H1 (cell line): Measurements from ENCODE around the gene RPUSD4. TPM values are rescaled to one million over a fixed set of nuclear protein-coding genes. Genes with fewer than 3 reads are reported as not detected.
A peak's percentile ranks its signal among the peaks of the same experiment; 100 is the strongest.

Experiments
- CTCF ChIA-PET: fragments of 300-600 bp; sonication (Branson Sonifier 250); formaldehyde crosslinking; loops from one replicate; lab custom pipeline; 2021; ENCODE audit not compliant: partially characterized antibody; lab: Charles Lee
- POLR2A ChIA-PET: fragments of 300-600 bp; sonication (Branson Sonifier 250); formaldehyde crosslinking; loops from one replicate; lab custom pipeline; 2021; ENCODE audit warnings: inconsistent platforms; ENCODE audit not compliant: partially characterized antibody; lab: Charles Lee
- DNase-seq, 2 experiments: peaks; one replicate each; pipeline versions ENCODE4 v3.0.0 to v3.0.0-alpha.2; 2010 to 2022; ENCODE audit warnings: low spot score in 2 of 2, low read depth in 1 of 2, mixed read lengths in 1 of 2
- FAIRE-seq: peaks from 2 replicates; lab custom pipeline; 2011; peaks lifted over from hg19 to GRCh38; lab: Jason Lieb, UNC
- H2AFZ ChIP-seq: 2 replicates; pipeline ENCODE4 v1.8.1; 2012; ENCODE audit warnings: low read length, inconsistent platforms
- H2AK5ac ChIP-seq: 2 replicates; pipeline ENCODE4 v1.6.1; 2013; ENCODE audit warnings: low read depth, low read length
- H2BK120ac ChIP-seq: replicated peaks from 2 replicates; pipeline ENCODE3; 2013; ENCODE audit warnings: low read depth, low read length, inconsistent platforms
- H2BK12ac ChIP-seq: 2 replicates; pipeline ENCODE4 v1.6.1; 2013; ENCODE audit warnings: low read depth, low read length
- H2BK15ac ChIP-seq: 2 replicates; pipeline ENCODE4 v1.6.1; 2013; ENCODE audit warnings: low read length
- H2BK20ac ChIP-seq: 2 replicates; pipeline ENCODE4 v1.6.1; 2013; ENCODE audit warnings: low read length
- H2BK5ac ChIP-seq: 2 replicates; pipeline ENCODE4 v1.6.1; 2013; ENCODE audit warnings: low read depth, low read length
- H3K14ac ChIP-seq: 2 replicates; pipeline ENCODE4 v1.6.1; 2013; ENCODE audit warnings: inconsistent platforms; ENCODE audit not compliant: insufficient read length
- H3K18ac ChIP-seq: 2 replicates; pipeline ENCODE4 v1.6.1; 2013; ENCODE audit warnings: low read length; ENCODE audit errors: extremely low read depth
- H3K23ac ChIP-seq: 2 replicates; pipeline ENCODE4 v1.6.1; 2013; ENCODE audit warnings: inconsistent platforms; ENCODE audit not compliant: insufficient read length
- H3K23me2 ChIP-seq: 2 replicates; pipeline ENCODE4 v1.6.1; 2013; ENCODE audit warnings: low read depth, low read length
- H3K27ac ChIP-seq: 2 replicates; pipeline ENCODE4 v1.6.1; 2011; ENCODE audit warnings: low read depth, low read length, inconsistent platforms
- H3K27me3 ChIP-seq, 4 experiments: replicated peaks in 1 of 4; 1 replicate in 1 of 4; 2 replicates in 3 of 4; pipeline versions ENCODE4 v1.6.1 to v1.8.1; 2011 to 2013; ENCODE audit warnings: low read length in 3 of 4, mild to moderate bottlenecking in 3 of 4, inconsistent platforms in 2 of 4, mixed read lengths in 2 of 4, moderate library complexity in 1 of 4; ENCODE audit not compliant: control insufficient read depth in 3 of 4, insufficient read depth in 3 of 4; ENCODE audit errors: extremely low read depth in 1 of 4
- H3K36me3 ChIP-seq, 4 experiments: 2 replicates each; pipeline versions ENCODE4 v1.6.1 to v1.8.1; 2011 to 2013; ENCODE audit warnings: mild to moderate bottlenecking in 4 of 4, low read length in 3 of 4, moderate library complexity in 2 of 4, control low read depth in 1 of 4, inconsistent platforms in 1 of 4; ENCODE audit not compliant: insufficient read depth in 4 of 4, control insufficient read depth in 2 of 4
- H3K4ac ChIP-seq: replicated peaks from 2 replicates; pipeline ENCODE3; 2013; ENCODE audit warnings: low read length, low read depth, mixed read lengths, inconsistent platforms; ENCODE audit not compliant: insufficient read length
- H3K4me1 ChIP-seq, 4 experiments: replicated peaks in 1 of 4; 1 replicate in 1 of 4; 2 replicates in 3 of 4; pipeline versions ENCODE4 v1.6.1 to v1.8.1; 2011 to 2013; ENCODE audit warnings: low read length in 3 of 4, inconsistent platforms in 2 of 4, mixed read lengths in 1 of 4; ENCODE audit not compliant: insufficient read depth in 4 of 4, control insufficient read depth in 3 of 4
- H3K4me2 ChIP-seq, 2 experiments: 2 replicates each; pipeline versions ENCODE4 v1.6.1 to v1.8.1; 2011 to 2013; ENCODE audit warnings: low read depth in 2 of 2, low read length in 2 of 2, control low read depth in 1 of 2, inconsistent platforms in 1 of 2, mild to moderate bottlenecking in 1 of 2; ENCODE audit not compliant: insufficient read depth in 1 of 2
- H3K4me3 ChIP-seq, 4 experiments: fragments of 200-600, 300-600 bp in 1 of 4; sonication (generic), shearing (Covaris generic), sonication (Bioruptor Twin) in 1 of 4; 2 replicates each; pipeline versions ENCODE4 v1.5.1 to v1.8.1; 2011 to 2016; ENCODE audit warnings: low read length in 4 of 4, low read depth in 3 of 4, control low read depth in 2 of 4, inconsistent platforms in 2 of 4, mild to moderate bottlenecking in 2 of 4, mixed read lengths in 1 of 4, moderate library complexity in 1 of 4; ENCODE audit not compliant: insufficient read depth in 2 of 4; ENCODE audit errors: extremely low read depth in 1 of 4
- H3K56ac ChIP-seq: replicated peaks from 2 replicates; pipeline ENCODE3; 2013; ENCODE audit warnings: low read depth, mild to moderate bottlenecking, mixed read lengths, low read length, inconsistent platforms; ENCODE audit not compliant: insufficient read length
- H3K79me1 ChIP-seq: 2 replicates; pipeline ENCODE4 v1.6.1; 2013; ENCODE audit warnings: low read depth, low read length, control low read depth
- H3K79me2 ChIP-seq, 2 experiments: 2 replicates each; pipeline versions ENCODE4 v1.6.1 to v1.8.1; 2012 to 2013; ENCODE audit warnings: low read length in 2 of 2, mild to moderate bottlenecking in 2 of 2, inconsistent platforms in 1 of 2; ENCODE audit not compliant: insufficient read depth in 2 of 2, control insufficient read depth in 1 of 2
- H3K9ac ChIP-seq, 4 experiments: replicated peaks in 1 of 4; 1 replicate in 1 of 4; 2 replicates in 3 of 4; pipeline versions ENCODE4 v1.6.1 to v1.8.1; 2011 to 2013; ENCODE audit warnings: low read depth in 3 of 4, low read length in 3 of 4, control low read depth in 2 of 4, mild to moderate bottlenecking in 2 of 4, moderate library complexity in 2 of 4, inconsistent platforms in 1 of 4; ENCODE audit errors: extremely low read depth in 1 of 4
- H3K9me3 ChIP-seq, 2 experiments: 2 replicates each; pipeline versions ENCODE4 v1.6.1 to v1.8.1; 2012 to 2013; ENCODE audit warnings: mild to moderate bottlenecking in 2 of 2, moderate library complexity in 2 of 2, control low read depth in 1 of 2, inconsistent platforms in 1 of 2, low read depth in 1 of 2, low read length in 1 of 2, mixed read lengths in 1 of 2; ENCODE audit not compliant: insufficient read depth in 2 of 2
- H4K20me1 ChIP-seq, 2 experiments: replicated peaks in 1 of 2; 2 replicates each; pipeline versions ENCODE3 to v1.8.1; 2011 to 2013; ENCODE audit warnings: inconsistent platforms in 2 of 2, low read length in 2 of 2, mild to moderate bottlenecking in 1 of 2; ENCODE audit not compliant: insufficient read depth in 2 of 2, control insufficient read depth in 1 of 2
- H4K5ac ChIP-seq: 2 replicates; pipeline ENCODE4 v1.6.1; 2013; ENCODE audit warnings: low read length, low read depth, mixed read lengths, inconsistent platforms; ENCODE audit not compliant: insufficient read length
- H4K8ac ChIP-seq: 2 replicates; pipeline ENCODE4 v1.8.0; 2013; ENCODE audit warnings: mild to moderate bottlenecking, moderate library complexity, low read length, inconsistent platforms; ENCODE audit not compliant: insufficient read depth; ENCODE audit errors: extremely low read depth
- H4K91ac ChIP-seq: replicated peaks from 2 replicates; pipeline ENCODE3; 2013; ENCODE audit warnings: low read length, mixed read lengths, inconsistent platforms; ENCODE audit not compliant: insufficient read length
- GTF2F1 ChIP-seq: IDR thresholded peaks from 2 replicates; pipeline ENCODE4 v1.6.1; 2012; ENCODE audit warnings: low read depth, low read length, improper control_type of control experiment, borderline replicate concordance
- JUN ChIP-seq: IDR thresholded peaks from 2 replicates; pipeline ENCODE4 v1.6.1; 2011; ENCODE audit warnings: low read depth, mild to moderate bottlenecking, improper control_type of control experiment, low read length
- RBBP5 ChIP-seq: IDR thresholded peaks from 2 replicates; pipeline ENCODE4 v1.7.1; 2012; ENCODE audit warnings: low read depth, mild to moderate bottlenecking, inconsistent platforms, low read length, moderate library complexity, borderline replicate concordance
- SP4 ChIP-seq: IDR thresholded peaks from 2 replicates; pipeline ENCODE4 v1.6.1; 2012; ENCODE audit warnings: low read length, inconsistent platforms
- WGBS, 2 experiments: shearing (Covaris generic) in 1 of 2; methylation state at CpG; one replicate each; pipeline versions ENCODE4 v1.1.6 to v1.1.7; 2013 to 2015; ENCODE audit warnings: low lambda C conversion rate in 2 of 2, mixed read lengths in 2 of 2, inconsistent platforms in 1 of 2, low coverage in 1 of 2, missing lambda C conversion rate in 1 of 2; ENCODE audit not compliant: insufficient replicate concordance in 2 of 2, insufficient coverage in 1 of 2, insufficient read length in 1 of 2; ENCODE audit errors: extremely low coverage in 1 of 2, missing lambda C conversion rate in 1 of 2; 5-methylcytosine and 5-hydroxymethylcytosine counted together
- polyA plus RNA-seq, 7 experiments: library from polyadenylated mRNA; depleted of rRNA in 3 of 7; stranded (reverse) in 5 of 7; unstranded in 2 of 7; fragments of >200 nt in 5 of 7; fragments of 200-250 nt in 2 of 7; gene quantifications; 1 replicate in 5 of 7; 2 replicates in 1 of 7; 4 replicates in 1 of 7; pipeline versions ENCODE4 v1.2.1 to v1.2.3, GENCODE V29; 2011 to 2013; ENCODE audit warnings: missing spikeins in 2 of 7, mixed read lengths in 2 of 7
- total RNA-seq: library from RNA; stranded (reverse); fragmentation: NEBNext Ultra II Directional; extraction: Animal tissue kit (Norgen Biotek cat#: 25700); gene quantifications from 2 replicates; pipeline ENCODE4 v1.2.1, GENCODE V29; 2021

Gene RPUSD4
- total and polyA plus RNA-seq, 2 of the 8 experiments (the other 6 are each of a cell fraction or from before 2014, with no cell fraction given): 36.1 to 50.7 TPM

- FAIRE-seq: no peak
- Histone ChIP-seq H2AK5ac (no peak overlapping the region), H4K5ac (no peak overlapping the region), H2BK120ac (no peak overlapping the region), H3K27me3 (no peaks in the 10 kb centered on the region), H2AFZ (no peak overlapping the region), H3K4me1 (peaks cover 0 to 3% (median 1%) of the 10 kb centered on the region in 4 experiments; a peak in 4 of 7 replicates), H4K20me1 (no peaks in the 10 kb centered on the region), H3K36me3 (no peaks in the 10 kb centered on the region), H4K91ac (no peak overlapping the region), H3K4me3 (no peak overlapping the region), H3K9ac (no peak overlapping the region), H3K14ac (no peak overlapping the region), H3K9me3 (no peaks in the 10 kb centered on the region; a peak in 1 of 4 replicates), H3K4ac (no peak overlapping the region), H2BK15ac (peak overlapping the region; percentile 95), H4K8ac (no peak overlapping the region), H3K79me2 (no peaks in the 10 kb centered on the region), H2BK20ac (no peak overlapping the region), H3K27ac (no peak overlapping the region), H3K23me2 (no peaks in the 10 kb centered on the region), H3K56ac (no peak overlapping the region), H3K23ac (no peak overlapping the region), H2BK12ac (no peak overlapping the region), H2BK5ac (no peak overlapping the region), H3K18ac (no peak overlapping the region), H3K79me1 (no peaks in the 10 kb centered on the region; the same call in 1 of the 2 replicates), H3K4me2 (no peak overlapping the region)
- CTCF ChIA-PET: interaction anchor here (0.7 to 2.9 kb wide), 8 partner anchors 10 to 96 kb away, joined by 3 to 9 read pairs (median 4); partner anchors contain the start of gene CDON
- no peak for DNase-seq
- no peak for TF ChIP-seq SP4
- no peak for TF ChIP-seq RBBP5
- TF ChIP-seq JUN: no peak
- TF ChIP-seq GTF2F1: no peak
- POLR2A ChIA-PET: interaction anchor here (0.5 to 1.2 kb wide), 5 partner anchors 7 to 228 kb away, joined by 3 read pairs; no protein-coding TSS in a partner anchor
- 95% methylated on average over 4 of the region's 4 CpGs; no CpG with 5 or more reads in 1 of the 2 experiments for WGBS, 2 experiments
Observed at GRCh38 chr11:126153006-126153405, 58.4 kb downstream of the RPUSD4 start.
